ENCODE data around the gene SLC26A4.
"Not testable (repeated sequence)": the region's sequence is repeated elsewhere in the genome, so short reads cannot be mapped to it uniquely, and the experiment has no call there.

DNA sequence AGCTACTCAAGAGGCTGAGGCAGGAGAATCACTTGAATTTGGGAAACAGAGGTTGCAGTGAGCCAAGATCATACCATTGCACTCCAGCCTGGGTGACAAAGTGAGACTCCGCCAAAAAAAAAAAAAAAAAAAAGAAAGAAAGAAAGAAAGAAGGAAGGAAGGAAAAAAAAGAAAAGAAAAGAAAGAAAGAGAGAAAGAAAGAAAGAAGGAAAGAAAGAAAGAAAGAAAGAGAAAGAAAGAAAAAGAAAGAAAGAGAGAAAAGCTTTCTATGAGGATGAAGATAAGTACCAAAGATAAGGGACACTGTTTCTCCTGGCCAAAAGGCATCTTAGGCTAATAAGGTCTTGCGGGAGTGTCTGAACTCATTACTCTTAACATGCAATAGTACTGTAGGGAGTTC, 21.6 kb upstream of the SLC26A4 start:
- not testable (repeated sequence) for TF ChIP-seq CTCF (conservative IDR thresholded peaks at IDR 0.05 in 1 of 2, IDR thresholded peaks at IDR 0.05 in 1 of 2; ENCODE audit: low read depth in 1 of 2, low read length in 2 of 2); EZH2 (IDR thresholded peaks at IDR 0.05; ENCODE audit: low read length, missing control alignments)

Data from fibroblast of lung (primary cell).